GM18909 (cell line): ENCODE data around the gene PSMG1.
A peak's percentile ranks its signal among the peaks of the same experiment; 100 is the strongest.

Experiments
- ATAC-seq: cut with Tn5 transposase; IDR thresholded peaks from one replicate; pipeline ENCODE4 v1.9.1; 2021; ENCODE audit warnings: mild to moderate bottlenecking; ENCODE audit not compliant: unreplicated experiment, poor library complexity

The PSMG1 gene

GRCh38 chr21:39189857-39190604, 6.8 kb upstream of the PSMG1 start:
- ATAC-seq = no peak

- ATAC-seq = no peak
Observed at GRCh38 chr21:39188521-39189139, 5.4 kb upstream of the PSMG1 start.

GRCh38 chr21:39187141-39187540, 3.9 kb upstream of the PSMG1 start:
- no peak for ATAC-seq

GRCh38 chr21:39186676-39187075, 3.4 kb upstream of the PSMG1 start:
- no peak for ATAC-seq

GRCh38 chr21:39185157-39185556, 1.9 kb upstream of the PSMG1 start:
- ATAC-seq = no peak

GRCh38 chr21:39184050-39184980, 1.1 kb upstream of the PSMG1 start:
- no peak for ATAC-seq

GRCh38 chr21:39182484-39183271, 573 bp downstream of the PSMG1 start:
- ATAC-seq = peak; percentile 33

- no peak for ATAC-seq
Observed at GRCh38 chr21:39182016-39182415, 1.2 kb downstream of the PSMG1 start.

GRCh38 chr21:39181205-39181818, 1.9 kb downstream of the PSMG1 start:
- ATAC-seq = no peak

GRCh38 chr21:39180429-39181019, 2.7 kb downstream of the PSMG1 start:
- no peak for ATAC-seq

- no peak for ATAC-seq
Observed at GRCh38 chr21:39178421-39178820, 4.8 kb downstream of the PSMG1 start.

- no peak for ATAC-seq
Observed at GRCh38 chr21:39176271-39176709, 7.0 kb downstream of the PSMG1 start.

GRCh38 chr21:39175665-39176064, 7.6 kb downstream of the PSMG1 start:
- no peak for ATAC-seq

GRCh38 chr21:39175154-39175553, 8.1 kb downstream of the PSMG1 start:
- ATAC-seq = no peak

GRCh38 chr21:39173716-39174680, 9.3 kb downstream of the PSMG1 start:
- ATAC-seq = no peak

GRCh38 chr21:39169906-39170305, 13.3 kb downstream of the PSMG1 start:
- ATAC-seq = no peak

- ATAC-seq = no peak
Observed at GRCh38 chr21:39168800-39169199, 14.5 kb downstream of the PSMG1 start.

- ATAC-seq = no peak
Observed at GRCh38 chr21:39164523-39164922, 18.7 kb downstream of the PSMG1 start.
